H9 (cell line): Measurements from ENCODE around the gene CFAP47. TPM values are rescaled to one million over a fixed set of nuclear protein-coding genes. Genes with fewer than 3 reads are reported as not detected.

ENCODE experiments used
- DNase-seq: peaks from one replicate; pipeline ENCODE4 v3.0.0-alpha.2; 2017
- H2AFZ ChIP-seq: one replicate; pipeline ENCODE4 v1.6.1; 2013; ENCODE audit warnings: mild to moderate bottlenecking, low read length, control low read depth, moderate library complexity
- H2AK5ac ChIP-seq: 2 replicates; pipeline ENCODE4 v1.6.1; 2013; ENCODE audit warnings: low read length, control low read depth, mixed read lengths; ENCODE audit not compliant: insufficient read length
- H2BK120ac ChIP-seq: one replicate; pipeline ENCODE4 v1.6.1; 2013; ENCODE audit warnings: low read depth, mild to moderate bottlenecking, low read length, control low read depth, inconsistent platforms; ENCODE audit not compliant: poor library complexity, severe bottlenecking
- H2BK12ac ChIP-seq: 2 replicates; pipeline ENCODE4 v1.6.1; 2013; ENCODE audit warnings: low read length, control low read depth, mixed read lengths, low read depth; ENCODE audit not compliant: insufficient read length
- H2BK15ac ChIP-seq: 2 replicates; pipeline ENCODE4 v1.6.1; 2013; ENCODE audit warnings: low read depth, low read length, control low read depth
- H2BK20ac ChIP-seq: one replicate; pipeline ENCODE4 v1.6.1; 2013; ENCODE audit warnings: low read depth, mild to moderate bottlenecking, low read length, control low read depth, inconsistent platforms; ENCODE audit not compliant: poor library complexity, severe bottlenecking
- H2BK5ac ChIP-seq: 2 replicates; pipeline ENCODE4 v1.6.1; 2013; ENCODE audit warnings: low read length, control low read depth, mixed read lengths; ENCODE audit not compliant: insufficient read length
- H3K14ac ChIP-seq: 2 replicates; pipeline ENCODE4 v1.6.1; 2013; ENCODE audit warnings: low read length, control low read depth; ENCODE audit not compliant: insufficient read depth
- H3K18ac ChIP-seq: 2 replicates; pipeline ENCODE4 v1.6.1; 2013; ENCODE audit warnings: low read depth, mild to moderate bottlenecking, mixed read lengths, low read length, control low read depth; ENCODE audit not compliant: insufficient read length
- H3K23ac ChIP-seq: 2 replicates; pipeline ENCODE4 v1.6.1; 2013; ENCODE audit warnings: low read length, control low read depth, mixed read lengths, low read depth; ENCODE audit not compliant: insufficient read length
- H3K23me2 ChIP-seq: 2 replicates; pipeline ENCODE4 v1.6.1; 2013; ENCODE audit warnings: low read depth, mild to moderate bottlenecking, mixed read lengths, low read length, control low read depth; ENCODE audit not compliant: insufficient read length, poor library complexity, severe bottlenecking
- H3K27ac ChIP-seq: 2 replicates; pipeline ENCODE4 v1.5.1; 2013; ENCODE audit warnings: low read length, control low read depth, mixed read lengths, low read depth; ENCODE audit not compliant: insufficient read length
- H3K27me3 ChIP-seq: 2 replicates; pipeline ENCODE4 v1.6.1; 2013; ENCODE audit warnings: low read length, control low read depth, inconsistent platforms; ENCODE audit not compliant: insufficient read depth
- H3K4ac ChIP-seq: 2 replicates; pipeline ENCODE4 v1.6.1; 2013; ENCODE audit warnings: low read depth, mild to moderate bottlenecking, control low read depth, inconsistent platforms, low read length, moderate library complexity
- H3K4me1 ChIP-seq: 2 replicates; pipeline ENCODE4 v1.6.1; 2013; ENCODE audit warnings: low read length, control low read depth, inconsistent platforms; ENCODE audit not compliant: insufficient read depth
- H3K4me2 ChIP-seq: 2 replicates; pipeline ENCODE4 v1.6.1; 2013; ENCODE audit warnings: low read length, control low read depth, mixed read lengths; ENCODE audit not compliant: insufficient read length, insufficient read depth
- H3K56ac ChIP-seq: 2 replicates; pipeline ENCODE4 v1.6.1; 2013; ENCODE audit warnings: low read depth, mild to moderate bottlenecking, mixed read lengths, low read length, control low read depth; ENCODE audit not compliant: insufficient read length
- H3K79me1 ChIP-seq: 2 replicates; pipeline ENCODE4 v1.6.1; 2013; ENCODE audit warnings: low read depth, mild to moderate bottlenecking, moderate library complexity, low read length, control low read depth, inconsistent platforms; ENCODE audit not compliant: insufficient read depth, poor library complexity, severe bottlenecking
- H3K79me2 ChIP-seq: 2 replicates; pipeline ENCODE4 v1.6.1; 2013; ENCODE audit warnings: low read length, control low read depth, inconsistent platforms; ENCODE audit not compliant: insufficient read depth
- H3K9ac ChIP-seq: 2 replicates; pipeline ENCODE4 v1.6.1; 2013; ENCODE audit warnings: low read length, control low read depth, mixed read lengths; ENCODE audit not compliant: insufficient read length; ENCODE audit errors: extremely low read depth
- H3K9me3 ChIP-seq: one replicate; pipeline ENCODE4 v1.6.1; 2013; ENCODE audit warnings: low read depth, low read length, inconsistent platforms; ENCODE audit not compliant: control insufficient read depth
- H3T11ph ChIP-seq: one replicate; pipeline ENCODE4 v1.6.1; 2013; ENCODE audit warnings: mild to moderate bottlenecking, low read length, control low read depth, inconsistent platforms
- H4K20me1 ChIP-seq: one replicate; pipeline ENCODE4 v1.6.1; 2013; ENCODE audit not compliant: control insufficient read depth, insufficient read length, insufficient read depth
- H4K5ac ChIP-seq: 2 replicates; pipeline ENCODE4 v1.6.1; 2013; ENCODE audit warnings: low read depth, mild to moderate bottlenecking, mixed read lengths, low read length, control low read depth; ENCODE audit not compliant: insufficient read length
- H4K8ac ChIP-seq: replicated peaks from 2 replicates; pipeline ENCODE4 v1.6.1; 2013; ENCODE audit warnings: low read length, control low read depth, mixed read lengths, low read depth; ENCODE audit not compliant: insufficient read length
- H4K91ac ChIP-seq: 2 replicates; pipeline ENCODE4 v1.6.1; 2013; ENCODE audit warnings: low read depth, mild to moderate bottlenecking, moderate library complexity, mixed read lengths, low read length, control low read depth; ENCODE audit not compliant: insufficient read length
- H3K27ac Mint-ChIP-seq, 3 experiments: 2 replicates in 2 of 3; 3 replicates in 1 of 3; pipeline ENCODE4 v1.8.0; 2020 to 2021; ENCODE audit warnings: mixed read lengths in 3 of 3, mild to moderate bottlenecking in 1 of 3, moderate library complexity in 1 of 3
- H3K27me3 Mint-ChIP-seq: 2 replicates; pipeline ENCODE4 v1.8.0; 2021; ENCODE audit warnings: low read depth, mild to moderate bottlenecking, moderate library complexity, mixed read lengths
- H3K36me3 Mint-ChIP-seq, 3 experiments: 2 replicates in 2 of 3; 3 replicates in 1 of 3; pipeline ENCODE4 v1.8.0; 2020 to 2021; ENCODE audit warnings: low read depth in 3 of 3, mixed read lengths in 3 of 3; ENCODE audit not compliant: insufficient read depth in 1 of 3
- H3K4me1 Mint-ChIP-seq, 2 experiments: 2 replicates each; pipeline ENCODE4 v1.8.0; 2020; ENCODE audit warnings: mixed read lengths in 2 of 2
- H3K4me3 Mint-ChIP-seq, 2 experiments: 2 replicates in 1 of 2; 3 replicates in 1 of 2; pipeline ENCODE4 v1.8.0; 2020 to 2021; ENCODE audit warnings: mild to moderate bottlenecking in 2 of 2, mixed read lengths in 2 of 2, moderate library complexity in 1 of 2
- H3K9me3 Mint-ChIP-seq, 2 experiments: 2 replicates in 1 of 2; 3 replicates in 1 of 2; pipeline ENCODE4 v1.8.0; 2020; ENCODE audit warnings: mild to moderate bottlenecking in 2 of 2, mixed read lengths in 2 of 2, moderate library complexity in 1 of 2
- CTCF ChIP-seq: fragments of 200-600 bp; sonication (generic); conservative IDR thresholded peaks from 3 replicates; pipeline ENCODE4 v1.8.0; 2021; ENCODE audit warnings: antibody characterized with exemption, mild to moderate bottlenecking
- WGBS: extraction: QIAGEN DNeasy Blood & Tissue Kit; methylation state at CpG from one replicate; pipeline ENCODE4 v1.1.7; 2013; ENCODE audit warnings: missing lambda C conversion rate, low lambda C conversion rate, mixed read lengths; ENCODE audit not compliant: insufficient read length; ENCODE audit errors: extremely low coverage; 5-methylcytosine and 5-hydroxymethylcytosine counted together
- total RNA-seq: library from RNA; stranded (reverse); gene quantifications from 2 replicates; pipeline ENCODE4 v1.2.1, GENCODE V29; 2021

The CFAP47 gene
- total RNA-seq, 1 experiment from 2014 or later = not detected

DNA sequence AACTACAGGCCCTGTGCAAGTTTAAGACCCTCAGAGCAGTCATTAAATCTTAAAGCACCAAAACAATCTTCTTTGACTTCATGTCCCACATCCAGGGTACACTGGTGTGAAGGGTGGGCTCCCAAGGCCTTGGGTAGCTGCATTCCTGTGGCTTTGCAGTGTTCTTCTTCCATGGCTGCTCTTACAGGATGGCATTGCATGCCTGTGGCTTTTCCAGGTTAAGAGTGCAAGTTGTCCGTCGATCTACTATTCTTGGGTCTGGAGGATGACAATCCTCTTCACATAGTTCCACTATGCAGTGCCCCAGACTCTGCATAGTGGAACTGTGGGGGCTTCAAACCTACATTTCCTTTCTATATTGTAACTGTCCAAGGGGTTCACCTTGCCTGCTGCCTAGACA, 494.5 kb downstream of the CFAP47 start:
- H3K9me3 ChIP-seq = no peaks in the 10 kb centered on the region
- no peak overlapping the region for H2BK15ac ChIP-seq
- H3K27me3 ChIP-seq = no peaks in the 10 kb centered on the region
- no peak overlapping the region for H2AK5ac ChIP-seq
- no peak overlapping the region for H3K14ac ChIP-seq
- no peaks in the 10 kb centered on the region for H3K23me2 ChIP-seq
- H3K27ac Mint-ChIP-seq = no peak overlapping the region
- H3K9ac ChIP-seq = no peak overlapping the region
- no peak overlapping the region for H2BK120ac ChIP-seq
- no CpG with 5 or more reads among the region's 2 CpGs for WGBS
- no peak overlapping the region for H3K4ac ChIP-seq
- H3K79me2 ChIP-seq = no peaks in the 10 kb centered on the region
- no peak overlapping the region for H3K23ac ChIP-seq
- no peak overlapping the region for H4K5ac ChIP-seq
- peaks cover 53 to 57% of the 10 kb centered on the region in 2 experiments for H3K9me3 Mint-ChIP-seq
- no peak overlapping the region for H2BK20ac ChIP-seq
- H3K4me3 Mint-ChIP-seq = no peak overlapping the region
- no peaks in the 10 kb centered on the region for H3K4me1 ChIP-seq
- H3K79me1 ChIP-seq = no peaks in the 10 kb centered on the region
- H3K4me2 ChIP-seq = no peak overlapping the region
- H3K36me3 Mint-ChIP-seq = peaks cover 0 to 4% (median 2%) of the 10 kb centered on the region in 3 experiments; a peak in 4 of 7 replicates
- H4K20me1 ChIP-seq = no peaks in the 10 kb centered on the region
- no peak overlapping the region for H3K18ac ChIP-seq
- TF ChIP-seq CTCF = no peak
- H3K27ac ChIP-seq = no peak overlapping the region
- no peak overlapping the region for H3K56ac ChIP-seq
- H2BK5ac ChIP-seq = no peak overlapping the region
- no peak for DNase-seq
- no peaks in the 10 kb centered on the region for H3K27me3 Mint-ChIP-seq
- no peaks in the 10 kb centered on the region for H3K4me1 Mint-ChIP-seq
- no peak overlapping the region for H4K91ac ChIP-seq
- no peak overlapping the region for H2AFZ ChIP-seq
- H3T11ph ChIP-seq = no peak overlapping the region
- no peak overlapping the region for H4K8ac ChIP-seq
- no peak overlapping the region for H2BK12ac ChIP-seq
